Measurements from ENCODE around the gene PTH1R. TPM values are rescaled to one million over a fixed set of nuclear protein-coding genes. Genes with fewer than 3 reads are reported as not detected.

PTH1R gene
- total RNA-seq, 4 donors from 2014 or later = 2.1 to 26.8 (median 14.5) TPM

DNA sequence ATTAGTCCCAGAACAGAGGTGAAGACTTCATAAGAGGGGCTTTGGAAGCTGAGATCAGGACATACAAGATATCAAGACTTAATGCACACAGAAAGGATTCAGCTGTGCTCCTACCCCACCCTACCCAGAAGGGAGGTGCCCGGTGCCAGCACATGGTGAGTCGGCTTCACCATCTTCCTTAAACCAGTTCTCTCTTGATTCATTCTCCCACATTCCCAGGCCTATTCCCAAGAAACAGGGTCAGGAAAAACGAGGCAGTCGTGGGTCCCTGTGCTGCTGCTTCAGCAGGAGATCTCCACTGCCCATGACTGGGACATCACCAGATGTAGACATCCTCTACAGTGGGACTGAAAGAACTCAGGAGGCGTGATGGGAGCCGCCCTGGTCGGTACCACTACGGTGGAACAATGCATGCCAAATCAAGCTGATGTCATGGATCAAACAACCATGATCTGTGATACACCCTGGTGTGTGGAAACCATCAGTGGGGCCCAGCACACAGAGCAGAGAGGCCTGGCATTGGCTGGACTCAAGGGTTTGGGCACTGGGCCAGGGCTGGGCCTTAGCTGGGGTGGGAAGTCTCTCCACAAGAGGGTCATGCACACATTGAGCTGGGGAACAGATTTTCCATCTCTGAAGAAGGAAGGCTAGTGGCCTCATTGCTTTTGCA lies 57.1 kb downstream of the PTH1R start:
- Histone ChIP-seq H3K4me3 (no peak overlapping the region), H3K27me3 (no peaks in the 10 kb centered on the region), H3K27ac (replicated peaks in 1 of 4) (peak overlapping the region; percentile 73 to 83 (median 78)), H3K9me3 (no peaks in the 10 kb centered on the region), H3K36me3 (peaks cover 4 to 31% (median 22%) of the 10 kb centered on the region in 4 donors), H3K4me1 (peaks cover 97 to 99% (median 98%) of the 10 kb centered on the region in 4 donors)
- intact Hi-C loops (cut with DNase I) = loop anchor here (5.0 kb wide), 1 partner anchor 43 kb away; the partner anchor contains the start of genes CCDC12 and NBEAL2
- TF ChIP-seq POLR2A (IDR thresholded peaks at IDR 0.05; ENCODE audit: low read depth) = no peak
- TF ChIP-seq POLR2AphosphoS5 (IDR thresholded peaks at IDR 0.05) = no peak
- TF ChIP-seq EP300 (IDR thresholded peaks at IDR 0.05) = no peak
- TF ChIP-seq, protein P1, sequence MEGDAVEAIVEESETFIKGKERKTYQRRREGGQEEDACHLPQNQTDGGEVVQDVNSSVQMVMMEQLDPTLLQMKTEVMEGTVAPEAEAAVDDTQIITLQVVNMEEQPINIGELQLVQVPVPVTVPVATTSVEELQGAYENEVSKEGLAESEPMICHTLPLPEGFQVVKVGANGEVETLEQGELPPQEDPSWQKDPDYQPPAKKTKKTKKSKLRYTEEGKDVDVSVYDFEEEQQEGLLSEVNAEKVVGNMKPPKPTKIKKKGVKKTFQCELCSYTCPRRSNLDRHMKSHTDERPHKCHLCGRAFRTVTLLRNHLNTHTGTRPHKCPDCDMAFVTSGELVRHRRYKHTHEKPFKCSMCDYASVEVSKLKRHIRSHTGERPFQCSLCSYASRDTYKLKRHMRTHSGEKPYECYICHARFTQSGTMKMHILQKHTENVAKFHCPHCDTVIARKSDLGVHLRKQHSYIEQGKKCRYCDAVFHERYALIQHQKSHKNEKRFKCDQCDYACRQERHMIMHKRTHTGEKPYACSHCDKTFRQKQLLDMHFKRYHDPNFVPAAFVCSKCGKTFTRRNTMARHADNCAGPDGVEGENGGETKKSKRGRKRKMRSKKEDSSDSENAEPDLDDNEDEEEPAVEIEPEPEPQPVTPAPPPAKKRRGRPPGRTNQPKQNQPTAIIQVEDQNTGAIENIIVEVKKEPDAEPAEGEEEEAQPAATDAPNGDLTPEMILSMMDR (IDR thresholded peaks at IDR 0.05) = no peak
- no peak for DNase-seq (ENCODE audit: extremely low spot score)
- whole genome bisulfite sequencing = 70% methylated on average over 6 of the region's 8 CpGs

DNA sequence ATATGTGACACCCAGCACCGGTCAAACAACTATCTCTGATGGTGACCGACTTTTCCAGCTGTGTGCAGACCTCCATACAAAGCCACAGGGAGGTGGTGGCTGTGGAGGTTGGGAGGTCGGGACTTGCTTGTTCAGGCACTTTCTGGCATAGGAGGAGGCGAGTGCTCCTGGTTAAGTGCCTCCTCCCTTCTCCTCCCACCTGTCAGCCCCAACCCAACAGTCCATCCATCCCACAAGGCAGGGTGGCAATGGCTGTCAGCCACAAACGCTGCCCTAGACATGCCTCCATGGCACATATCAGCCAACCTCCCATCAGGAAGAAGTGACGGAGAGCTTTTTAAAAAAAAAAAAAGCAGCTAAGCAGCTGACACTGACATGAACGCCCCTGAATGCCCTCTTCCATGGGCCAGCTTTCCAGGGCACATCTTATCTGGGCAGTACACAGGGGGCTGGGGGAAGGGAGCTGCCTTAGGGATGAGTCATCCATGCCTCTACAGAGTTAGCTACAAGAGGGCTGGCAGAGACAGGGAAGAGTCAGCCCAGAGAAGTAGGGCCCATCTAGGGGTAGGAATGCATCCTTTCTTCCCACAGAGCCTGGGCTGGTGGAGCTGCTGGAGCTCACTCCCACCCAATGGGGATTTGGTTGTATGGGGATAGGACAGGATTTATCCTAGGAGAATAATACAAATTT lies 57.8 kb downstream of the PTH1R start:
- WGBS = 71% methylated on average over 7 of the region's 7 CpGs
- peaks cover 95 to 98% (median 97%) of the 10 kb centered on the region in 4 donors for H3K4me1 ChIP-seq
- no peak for DNase-seq (ENCODE audit: extremely low spot score)

DNA sequence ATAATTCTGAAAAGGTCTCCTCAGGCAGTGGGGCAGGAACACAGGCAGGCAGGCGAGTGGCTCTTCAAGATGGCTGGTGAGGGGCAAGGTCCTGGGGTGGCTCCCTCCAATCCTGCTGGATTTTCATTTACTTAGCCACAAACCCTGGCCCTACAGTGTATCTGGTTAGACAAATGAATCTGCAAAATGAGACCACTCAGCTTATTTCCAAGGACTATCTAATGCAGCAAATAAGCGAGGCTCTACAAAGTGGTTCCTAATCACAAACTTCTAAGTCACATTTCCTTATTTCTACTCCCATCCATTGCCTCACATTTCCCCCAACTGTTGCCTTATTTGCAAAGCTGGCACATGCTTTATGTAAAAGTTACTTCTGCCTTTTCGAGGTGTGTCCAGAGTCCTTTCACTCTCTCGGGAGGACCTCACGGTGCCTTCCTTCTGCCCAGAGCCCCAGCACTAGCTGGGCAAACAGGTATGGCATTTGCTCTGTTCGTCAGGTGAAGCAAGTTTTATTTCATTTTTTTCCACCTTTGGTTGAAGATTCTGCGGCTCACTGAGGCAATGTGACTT lies 58.6 kb downstream of the PTH1R start:
- Histone ChIP-seq H3K36me3 (peaks cover 14 to 45% (median 35%) of the 10 kb centered on the region in 4 donors), H3K9me3 (no peaks in the 10 kb centered on the region), H3K4me1 (peaks cover 88 to 94% (median 90%) of the 10 kb centered on the region in 4 donors), H3K27me3 (no peaks in the 10 kb centered on the region), H3K4me3 (no peak overlapping the region), H3K27ac (replicated peaks in 1 of 4) (peak overlapping the region; percentile 73 to 83 (median 75))
- intact Hi-C loops (cut with DNase I) = loop anchor here (5.0 kb wide), 1 partner anchor 41 kb away; the partner anchor contains the start of genes CCDC12 and NBEAL2
- WGBS = 76% methylated on average over 7 of the region's 7 CpGs
- DNase-seq (ENCODE audit: extremely low spot score) = no peak
- TF ChIP-seq, protein P1 (IDR thresholded peaks at IDR 0.05) = no peak
- TF ChIP-seq POLR2A (IDR thresholded peaks at IDR 0.05; ENCODE audit: low read depth) (no peak), POLR2AphosphoS5 (IDR thresholded peaks at IDR 0.05) (no peak), EP300 (IDR thresholded peaks at IDR 0.05) (no peak)

More for the DNA sequence above, 57.8 kb downstream of the PTH1R start:
- Histone ChIP-seq H3K27me3 (no peaks in the 10 kb centered on the region), H3K27ac (replicated peaks in 1 of 4) (peak overlapping the region; percentile 73 to 83 (median 78)), H3K9me3 (no peaks in the 10 kb centered on the region), H3K36me3 (peaks cover 10 to 38% (median 29%) of the 10 kb centered on the region in 4 donors), H3K4me3 (no peak overlapping the region)
- intact Hi-C loops (cut with DNase I) = loop anchor here (5.0 kb wide), 1 partner anchor 42 kb away; the partner anchor contains the start of genes CCDC12 and NBEAL2
- TF ChIP-seq POLR2A (IDR thresholded peaks at IDR 0.05; ENCODE audit: low read depth) = no peak
- peak; percentile 82 to 88 for TF ChIP-seq POLR2AphosphoS5 (IDR thresholded peaks at IDR 0.05)
- TF ChIP-seq, protein P1 (IDR thresholded peaks at IDR 0.05) = peak; percentile 64 to 76 (median 71)
- TF ChIP-seq EP300 (IDR thresholded peaks at IDR 0.05) = peak; percentile 19

DNA sequence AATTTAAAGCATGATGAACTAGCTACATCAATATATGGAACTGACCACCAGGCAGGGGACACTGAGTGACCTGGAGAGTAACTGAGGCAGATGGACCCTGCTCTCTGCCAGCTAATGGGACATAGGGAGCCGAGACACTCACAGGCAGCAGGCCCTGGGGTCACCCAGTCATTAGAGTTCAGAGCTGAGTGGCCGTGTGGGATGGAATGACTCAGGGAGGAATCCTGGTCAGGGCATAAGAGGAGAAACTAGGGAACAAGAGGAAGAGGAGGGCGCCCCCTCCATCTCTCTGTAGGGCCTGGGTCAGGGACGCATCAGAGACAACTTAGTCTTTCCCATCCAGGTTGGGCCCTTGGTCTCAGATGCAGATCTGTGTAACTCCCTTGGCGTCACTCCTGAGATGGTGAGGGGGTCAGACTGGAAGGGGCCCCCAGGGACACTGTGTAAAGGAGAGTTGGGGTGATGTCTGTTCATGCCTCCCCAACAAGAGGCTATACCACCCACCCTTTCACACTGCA lies 59.3 kb downstream of the PTH1R start:
- H3K36me3 ChIP-seq = peaks cover 14 to 45% (median 35%) of the 10 kb centered on the region in 4 donors
- WGBS = 76% methylated on average over 5 of the region's 5 CpGs

More for the DNA sequence above, 59.3 kb downstream of the PTH1R start:
- H3K27me3 ChIP-seq = no peaks in the 10 kb centered on the region
- intact Hi-C loops (cut with DNase I) = loop anchor here (5.0 kb wide), 1 partner anchor 41 kb away; the partner anchor contains the start of genes CCDC12 and NBEAL2
- peaks cover 80 to 87% (median 84%) of the 10 kb centered on the region in 4 donors for H3K4me1 ChIP-seq
- no peaks in the 10 kb centered on the region for H3K9me3 ChIP-seq
- H3K27ac ChIP-seq (replicated peaks in 1 of 4) = peak overlapping the region; percentile 73 to 83 (median 75)
- no peak overlapping the region for H3K4me3 ChIP-seq
- DNase-seq (ENCODE audit: extremely low spot score) = no peak
- no peak for TF ChIP-seq EP300 (IDR thresholded peaks at IDR 0.05)
- TF ChIP-seq POLR2AphosphoS5 (IDR thresholded peaks at IDR 0.05) = no peak
- TF ChIP-seq, protein P1 (IDR thresholded peaks at IDR 0.05) = no peak
- no peak for TF ChIP-seq POLR2A (IDR thresholded peaks at IDR 0.05; ENCODE audit: low read depth)

All from esophagus muscularis mucosa (tissue), 4 donors.